HG02870 (cell line): ENCODE data around the gene STAMBP.
"Not testable (repeated sequence)": the region's sequence is repeated elsewhere in the genome, so short reads cannot be mapped to it uniquely, and the experiment has no call there.

Experiments
- ATAC-seq: cut with Tn5 transposase; IDR thresholded peaks from one replicate; pipeline ENCODE4 v1.9.1; 2021; ENCODE audit warnings: mild to moderate bottlenecking, moderate library complexity; ENCODE audit not compliant: unreplicated experiment

Gene STAMBP

GRCh38 chr2:73828818-73829570, at the start of gene STAMBP:
Gene STAMBP, plus strand, starts transcription at chr2:73828961. Its CDS starts 1,896 bp downstream, at chr2:73830857.
- peak; percentile 90 for ATAC-seq

GRCh38 chr2:73779467-73780236, 49.1 kb upstream of the STAMBP start, which contains the start of gene DUSP11:
Gene DUSP11, minus strand, starts transcription at chr2:73780103. Its CDS starts 129 bp downstream, at chr2:73779974.
- ATAC-seq: peak; percentile 99

- ATAC-seq: peak; percentile 6
These were observed 48.6 kb upstream of the STAMBP start for GRCh38 chr2:73780237-73780582.

- ATAC-seq: not testable (repeated sequence)
These were observed 45.4 kb upstream of the STAMBP start for GRCh38 chr2:73783402-73783801.

- ATAC-seq: not testable (repeated sequence)
These were observed 44.9 kb upstream of the STAMBP start, which contains the start of gene C2orf78 for GRCh38 chr2:73783883-73784282. Gene C2orf78, plus strand, starts transcription at chr2:73784183. Its CDS starts 127 bp downstream, at chr2:73784310.

GRCh38 chr2:73811878-73812277, 16.9 kb upstream of the STAMBP start:
- ATAC-seq: no peak

GRCh38 chr2:73812635-73813034, 16.1 kb upstream of the STAMBP start:
- ATAC-seq: no peak

GRCh38 chr2:73818296-73818695, 10.5 kb upstream of the STAMBP start:
- no peak for ATAC-seq

- peak; percentile 83 for ATAC-seq
These were observed 7.5 kb upstream of the STAMBP start for GRCh38 chr2:73821227-73821626.

GRCh38 chr2:73821669-73822068, 7.1 kb upstream of the STAMBP start:
- no peak for ATAC-seq

- peak; percentile 46 for ATAC-seq
These were observed 6.5 kb upstream of the STAMBP start for GRCh38 chr2:73822276-73822675.

- no peak for ATAC-seq
These were observed 5.8 kb upstream of the STAMBP start for GRCh38 chr2:73822991-73823390.

- no peak for ATAC-seq
These were observed 5.3 kb upstream of the STAMBP start for GRCh38 chr2:73823416-73823815.

- ATAC-seq: no peak
These were observed 4.7 kb upstream of the STAMBP start for GRCh38 chr2:73823916-73824523.

GRCh38 chr2:73825408-73825807, 3.4 kb upstream of the STAMBP start:
- no peak for ATAC-seq

GRCh38 chr2:73827018-73827417, 1.7 kb upstream of the STAMBP start:
- no peak for ATAC-seq

- ATAC-seq: no peak
These were observed 937 bp upstream of the STAMBP start for GRCh38 chr2:73827660-73828388.

GRCh38 chr2:73828389-73828817, 358 bp upstream of the STAMBP start:
- no peak for ATAC-seq

GRCh38 chr2:73830871-73831401, 2.2 kb downstream of the STAMBP start:
- ATAC-seq: no peak

- ATAC-seq: no peak
These were observed 4.2 kb downstream of the STAMBP start for GRCh38 chr2:73832930-73833329.
